ENCODE measurements around the gene ZNF793. TPM values are rescaled to one million over a fixed set of nuclear protein-coding genes. Genes with fewer than 3 reads are reported as not detected.

ZNF793 gene
- 0.43 and 0.94 TPM in 2 replicates for total RNA-seq
- polyA plus RNA-seq (2012), result 0.53 TPM

DNA sequence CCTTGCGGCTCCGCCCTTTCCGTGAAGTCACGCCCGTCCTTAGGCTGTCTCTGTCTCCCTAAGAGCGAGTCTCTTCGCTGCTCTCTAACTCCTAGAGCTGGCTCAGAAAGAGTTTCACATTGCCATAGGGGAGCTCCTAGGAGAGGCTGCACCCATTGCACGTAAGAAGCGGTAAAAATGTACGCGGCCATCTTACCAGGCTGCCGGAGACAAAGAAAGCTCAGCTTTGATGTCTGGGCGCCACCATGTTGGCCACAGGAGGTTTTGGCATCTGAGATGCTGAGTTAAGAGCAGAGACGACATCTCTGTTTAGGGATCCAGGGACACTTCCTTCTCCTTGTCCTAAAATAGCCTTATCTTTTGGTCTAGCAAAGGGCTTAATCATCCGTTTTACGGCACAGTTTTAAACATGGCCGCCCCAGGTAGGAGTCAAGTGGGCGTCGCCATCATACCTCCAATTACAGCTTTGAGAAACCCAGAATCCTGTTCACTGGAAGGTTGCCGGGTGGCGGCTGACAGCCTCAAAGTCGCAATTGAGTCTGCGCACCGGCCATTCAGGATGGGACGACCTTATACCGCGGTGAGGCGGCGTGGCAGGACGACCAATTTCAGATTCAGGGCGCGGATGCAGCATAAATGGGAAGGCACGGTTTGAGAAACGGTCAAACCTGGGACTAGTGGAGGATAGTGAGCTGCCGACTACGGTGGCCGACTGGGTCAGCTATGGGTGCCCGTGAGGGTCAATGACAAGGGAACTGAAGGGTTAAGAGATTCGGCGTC is at the start of gene ZNF793:
TSS of gene ZNF793 (plus strand) at position 553 of the 780 bp plus-strand sequence. CDS start 16,501 bp downstream, outside the sequence.
- DNase-seq (ENCODE audit: low read depth), result peak; percentile 3

GRCh38 chr19:37466277-37466797 is 40.4 kb upstream of the ZNF793 start:
- DNase-seq (ENCODE audit: low read depth), result no peak

- DNase-seq (ENCODE audit: low read depth), result peak; percentile 93
Measured at GRCh38 chr19:37466798-37467607, 39.7 kb upstream of the ZNF793 start, which contains the start of gene ZNF569. Gene ZNF569, minus strand, starts transcription at chr19:37467444. Its CDS starts 22,523 bp downstream, at chr19:37444921.

GRCh38 chr19:37467608-37468090 is 39.1 kb upstream of the ZNF793 start:
- no peak for DNase-seq (ENCODE audit: low read depth)

DNA sequence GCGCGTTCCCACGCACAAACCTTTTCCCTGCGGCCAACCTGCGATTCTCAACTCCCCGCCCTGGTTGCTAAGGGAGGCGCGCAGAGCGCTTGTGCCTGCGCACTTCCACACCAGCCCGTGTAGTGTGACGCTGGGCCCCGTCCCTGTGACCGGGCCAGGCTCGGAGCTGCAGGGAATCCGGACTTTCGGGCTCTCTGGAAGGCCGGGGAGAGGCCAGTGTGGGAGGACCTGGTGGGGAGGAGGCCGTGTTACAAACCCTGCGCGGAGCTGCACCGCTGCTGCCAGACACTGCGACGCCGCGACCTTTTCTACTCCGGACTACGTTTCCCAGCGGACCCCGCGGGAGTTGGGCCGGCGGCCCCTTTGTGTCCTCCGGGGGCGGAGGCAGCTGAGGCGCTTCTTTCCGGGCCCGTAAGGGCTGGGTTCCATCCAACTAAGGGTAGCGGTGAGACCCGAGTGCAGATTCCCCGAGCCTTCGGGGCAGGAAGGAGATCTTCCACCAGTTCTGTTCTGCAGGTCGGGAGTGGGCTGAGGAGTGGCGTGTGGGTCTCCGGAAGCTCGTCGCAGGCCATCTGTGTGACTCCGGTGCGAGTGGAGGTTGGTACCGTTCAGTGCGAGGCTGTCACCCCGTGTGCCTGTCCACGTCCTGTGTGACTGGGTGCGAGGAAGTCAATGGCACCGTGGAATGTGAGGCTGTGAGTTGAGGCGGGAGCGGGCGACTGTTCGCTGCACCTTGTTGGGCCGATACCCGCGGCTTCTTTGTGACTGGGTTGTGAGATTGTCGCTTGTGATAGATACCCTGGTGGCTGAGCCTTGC is 37.6 kb upstream of the ZNF793 start, which contains the start of gene ZNF570:
TSS of gene ZNF570 (plus strand) at position 396 of the 817 bp plus-strand sequence. CDS start 999 bp downstream, outside the sequence.
- DNase-seq (ENCODE audit: low read depth), result peak; percentile 92

DNA sequence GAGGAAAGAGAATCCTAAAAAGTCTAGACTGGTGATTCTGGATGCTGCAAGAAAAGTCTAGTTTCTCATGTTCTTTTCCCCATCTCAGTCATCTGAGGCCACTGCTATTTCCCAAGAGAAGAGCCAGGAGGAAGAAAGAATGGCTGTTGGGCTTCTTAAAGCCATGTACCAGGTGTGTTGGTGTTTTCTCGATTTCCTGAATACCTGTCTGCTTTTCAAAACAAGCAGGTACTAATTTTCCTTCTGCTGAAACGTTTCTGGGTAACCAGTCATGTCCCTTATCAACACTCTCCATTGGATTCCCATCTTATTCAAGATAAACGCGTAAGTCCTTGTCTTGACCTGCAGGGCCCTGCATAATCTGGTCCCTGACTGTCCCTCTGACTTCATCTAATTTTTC is 36.5 kb upstream of the ZNF793 start:
- no peak for DNase-seq (ENCODE audit: low read depth)

DNA sequence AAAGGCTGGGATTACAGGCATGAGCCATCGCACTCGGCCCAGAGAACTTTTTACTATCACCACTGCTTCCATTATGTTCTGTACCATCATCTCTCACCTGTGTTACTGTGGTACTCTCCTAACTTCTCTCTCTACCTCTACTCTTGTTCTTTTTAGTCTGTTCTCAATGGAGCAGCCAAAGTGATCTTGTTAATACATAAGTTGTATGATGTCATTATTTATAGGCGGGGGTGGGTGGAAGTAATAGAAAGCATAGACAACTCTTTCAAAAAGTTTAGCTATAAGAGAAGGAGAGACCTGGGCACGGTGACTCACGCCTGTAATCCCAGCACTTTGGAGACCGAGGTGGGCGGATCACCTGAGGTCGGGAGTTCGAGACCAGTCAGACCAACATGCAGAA is 34.6 kb upstream of the ZNF793 start:
- no peak for DNase-seq (ENCODE audit: low read depth)

GRCh38 chr19:37484406-37485168 is 22.2 kb upstream of the ZNF793 start:
- DNase-seq (ENCODE audit: low read depth), result no peak

GRCh38 chr19:37492213-37492612 is 14.5 kb upstream of the ZNF793 start:
- DNase-seq (ENCODE audit: low read depth), result no peak

DNA sequence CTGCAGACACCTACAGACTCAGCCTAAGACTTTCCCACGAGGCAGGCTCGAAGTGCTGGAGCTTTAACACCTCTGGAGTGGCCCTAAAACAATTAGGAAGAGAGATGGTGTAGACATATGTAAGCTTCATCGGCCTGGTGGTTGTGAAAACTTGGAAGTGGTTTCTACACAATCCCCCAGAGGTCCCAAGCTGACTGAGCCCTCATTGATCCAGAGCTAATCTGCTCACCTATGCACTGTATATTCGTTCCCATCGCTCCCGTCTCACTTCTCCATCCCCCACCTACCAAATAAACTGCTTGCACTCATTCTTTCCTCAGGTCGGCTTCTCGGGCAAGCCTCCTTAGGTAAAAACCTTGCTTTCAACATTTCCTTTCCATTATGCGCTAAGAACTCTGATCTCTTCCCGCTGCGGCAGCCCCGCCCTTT is 767 bp upstream of the ZNF793 start:
- DNase-seq (ENCODE audit: low read depth), result no peak

DNA sequence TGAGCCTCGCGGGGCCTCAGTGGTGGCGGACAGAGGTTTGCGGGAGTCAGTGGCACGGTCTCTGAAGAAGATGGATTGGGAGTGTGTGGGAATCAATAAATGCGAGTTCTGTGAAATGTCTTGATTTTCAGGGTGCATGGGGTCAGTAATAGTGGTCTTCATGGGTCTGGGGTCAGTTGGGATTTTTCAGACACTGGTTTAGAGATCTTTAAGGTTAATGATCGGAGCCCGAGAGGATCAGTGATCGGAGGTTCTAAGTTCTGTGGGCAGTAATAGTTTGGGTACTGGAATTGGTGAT is 377 bp downstream of the ZNF793 start:
- no peak for DNase-seq (ENCODE audit: low read depth)

- no peak for DNase-seq (ENCODE audit: low read depth)
Measured at GRCh38 chr19:37511186-37511585, 4.4 kb downstream of the ZNF793 start.

DNA sequence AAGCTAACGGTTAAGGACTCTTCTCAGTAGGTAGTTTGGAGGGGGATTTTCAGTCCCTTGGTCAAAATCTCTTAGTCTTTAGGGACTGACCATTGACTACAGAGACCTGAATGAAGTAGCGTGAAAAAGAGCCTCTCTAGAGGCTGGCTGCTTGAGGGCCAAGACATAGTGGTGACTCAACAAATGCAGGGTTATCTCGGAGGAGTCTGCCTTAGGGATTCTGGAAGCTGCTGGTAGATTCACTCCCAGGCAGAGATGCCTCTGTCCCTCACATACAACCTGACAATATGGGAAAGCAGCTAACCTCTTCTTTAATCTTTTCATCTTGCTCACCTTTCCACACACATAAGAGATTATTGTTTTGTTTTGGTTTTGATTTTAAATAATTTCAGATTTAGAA is 5.1 kb downstream of the ZNF793 start:
- DNase-seq (ENCODE audit: low read depth), result no peak

- DNase-seq (ENCODE audit: low read depth), result no peak
Measured at GRCh38 chr19:37513397-37513796, 6.7 kb downstream of the ZNF793 start.

- no peak for DNase-seq (ENCODE audit: low read depth)
Measured at GRCh38 chr19:37519890-37520289, 13.2 kb downstream of the ZNF793 start.

GRCh38 chr19:37537391-37537947 is 30.7 kb downstream of the ZNF793 start:
- no peak for DNase-seq (ENCODE audit: low read depth)

DNA sequence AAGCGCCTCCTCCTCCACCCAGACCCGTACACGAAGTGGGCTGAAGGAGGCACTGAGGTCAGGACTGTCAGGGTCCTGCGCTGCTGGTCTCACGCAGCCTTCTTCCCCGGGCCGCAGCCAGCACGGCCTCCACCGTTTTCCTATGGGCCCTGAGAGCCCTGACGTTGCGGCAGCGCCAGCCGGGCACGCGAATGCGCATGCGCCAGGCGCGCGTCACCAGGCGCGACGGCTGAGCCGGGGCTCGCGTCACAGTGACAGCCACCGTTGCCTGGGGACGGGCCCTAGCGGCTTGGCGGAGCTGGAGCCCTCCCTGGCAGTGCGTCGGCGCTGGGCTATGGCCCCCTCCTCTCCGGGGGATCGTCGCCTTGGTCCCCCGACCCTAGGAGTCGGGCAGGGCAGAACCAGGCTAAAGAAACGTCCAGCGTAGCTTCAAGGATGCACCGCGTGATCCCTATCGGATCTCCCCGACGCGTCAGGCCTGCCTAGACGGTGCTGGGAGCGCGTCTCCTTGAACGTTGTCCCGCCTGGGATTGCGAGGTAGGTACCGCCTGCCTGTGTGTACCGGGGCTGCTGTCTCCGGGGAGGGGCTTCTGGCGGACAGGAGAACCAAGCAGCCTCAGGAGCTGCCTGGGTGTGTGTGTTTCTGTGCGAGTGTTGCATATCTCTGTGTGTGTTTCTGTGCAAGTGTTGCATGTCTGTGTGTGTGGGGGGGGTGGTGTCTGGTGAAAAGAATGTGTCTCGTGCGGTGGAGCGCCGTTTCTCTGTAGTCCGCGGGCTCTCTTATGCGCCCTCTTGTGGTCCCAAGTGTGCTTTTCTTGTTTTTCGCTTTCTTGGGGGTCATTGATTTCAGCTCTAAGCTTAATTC is 44.6 kb downstream of the ZNF793 start:
- no peak for DNase-seq (ENCODE audit: low read depth)

- DNase-seq (ENCODE audit: low read depth), result no peak
Measured at GRCh38 chr19:37563518-37563917, 56.8 kb downstream of the ZNF793 start.
